Suprapubic skin (tissue), 3 donors: Measurements from ENCODE around the gene HELZ.

Experiments
- POLR2AphosphoS5 ChIP-seq, 3 donors: sonication (generic); formaldehyde crosslinking; IDR thresholded peaks; one replicate each; pipeline ENCODE4 v1.6.1; 2017; ENCODE audit warnings: antibody characterized with exemption in 3 of 3
- TF ChIP-seq, protein P1 (sequence below), 2 donors: fragments of 200-600 bp in 1 of 2; fragments of 450-650 bp in 1 of 2; sonication (generic) in 1 of 2; IDR thresholded peaks; one replicate each; pipeline ENCODE4 v1.5.1; 2016 to 2019; ENCODE audit warnings: antibody characterized with exemption in 2 of 2, mild to moderate bottlenecking in 1 of 2, moderate library complexity in 1 of 2

- TF ChIP-seq, protein P1, sequence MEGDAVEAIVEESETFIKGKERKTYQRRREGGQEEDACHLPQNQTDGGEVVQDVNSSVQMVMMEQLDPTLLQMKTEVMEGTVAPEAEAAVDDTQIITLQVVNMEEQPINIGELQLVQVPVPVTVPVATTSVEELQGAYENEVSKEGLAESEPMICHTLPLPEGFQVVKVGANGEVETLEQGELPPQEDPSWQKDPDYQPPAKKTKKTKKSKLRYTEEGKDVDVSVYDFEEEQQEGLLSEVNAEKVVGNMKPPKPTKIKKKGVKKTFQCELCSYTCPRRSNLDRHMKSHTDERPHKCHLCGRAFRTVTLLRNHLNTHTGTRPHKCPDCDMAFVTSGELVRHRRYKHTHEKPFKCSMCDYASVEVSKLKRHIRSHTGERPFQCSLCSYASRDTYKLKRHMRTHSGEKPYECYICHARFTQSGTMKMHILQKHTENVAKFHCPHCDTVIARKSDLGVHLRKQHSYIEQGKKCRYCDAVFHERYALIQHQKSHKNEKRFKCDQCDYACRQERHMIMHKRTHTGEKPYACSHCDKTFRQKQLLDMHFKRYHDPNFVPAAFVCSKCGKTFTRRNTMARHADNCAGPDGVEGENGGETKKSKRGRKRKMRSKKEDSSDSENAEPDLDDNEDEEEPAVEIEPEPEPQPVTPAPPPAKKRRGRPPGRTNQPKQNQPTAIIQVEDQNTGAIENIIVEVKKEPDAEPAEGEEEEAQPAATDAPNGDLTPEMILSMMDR (IDR thresholded peaks at IDR 0.05) = no peak
- TF ChIP-seq POLR2AphosphoS5 (IDR thresholded peaks at IDR 0.05) = no peak
These were observed 45.2 kb upstream of the HELZ start for GRCh38 chr17:67290244-67290643.
